Measurements from ENCODE around the gene WDR1.

WDR1 gene

DNA sequence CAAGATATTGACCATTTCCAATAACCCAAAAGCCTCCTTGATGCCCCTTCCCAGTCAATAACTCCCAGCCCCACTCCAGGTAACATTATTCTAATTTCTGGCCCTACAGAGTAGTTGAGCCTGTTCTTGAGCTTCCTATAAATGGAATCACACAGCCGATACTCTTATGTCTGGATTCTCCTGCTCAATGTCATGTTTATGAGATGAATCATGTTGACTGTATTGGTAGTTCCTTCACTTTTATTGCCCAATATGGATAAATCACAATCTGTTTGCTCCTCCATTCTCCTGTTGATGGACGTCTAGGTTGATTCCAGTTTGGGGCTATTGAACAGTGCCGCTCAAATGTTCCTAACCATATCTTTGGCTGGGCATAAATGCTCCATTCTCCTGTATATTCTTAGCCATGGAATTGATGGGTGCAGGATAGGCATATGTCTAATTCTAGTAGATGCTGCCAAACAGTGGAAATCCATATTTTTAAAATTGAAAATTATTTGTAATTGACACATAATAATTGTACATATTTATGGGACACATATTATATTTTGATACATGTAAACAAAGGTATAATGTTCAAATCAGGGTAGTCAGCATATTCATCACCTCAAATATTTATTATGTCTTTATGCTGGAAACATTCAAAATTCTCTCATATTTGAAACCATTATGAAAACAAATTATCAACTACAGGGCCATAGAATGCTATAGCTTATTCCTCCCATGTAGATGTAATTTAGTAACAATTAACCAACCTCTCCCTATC lies 54.8 kb downstream of the WDR1 start:
- DNase-seq (ENCODE audit: low read depth, low spot score) = no peak
- Histone ChIP-seq H3K4me3 (no peak overlapping the region), H3K27ac (no peak overlapping the region), H3K9ac (ENCODE audit: insufficient read length) (no peak overlapping the region), H3K36me3 (ENCODE audit: insufficient read depth, low read length) (no peaks in the 10 kb centered on the region), H3K9me3 (ENCODE audit: low read depth, low read length) (no peaks in the 10 kb centered on the region)
- TF ChIP-seq POLR2AphosphoS5 (IDR thresholded peaks at IDR 0.05; ENCODE audit: borderline replicate concordance, low read depth, low read length) (no peak), FOXP2 (optimal IDR thresholded peaks at IDR 0.05; ENCODE audit: control extremely low read depth, extremely low read length, insufficient read depth) (no peak), EZH2 (IDR thresholded peaks at IDR 0.05) (no peak)

DNA sequence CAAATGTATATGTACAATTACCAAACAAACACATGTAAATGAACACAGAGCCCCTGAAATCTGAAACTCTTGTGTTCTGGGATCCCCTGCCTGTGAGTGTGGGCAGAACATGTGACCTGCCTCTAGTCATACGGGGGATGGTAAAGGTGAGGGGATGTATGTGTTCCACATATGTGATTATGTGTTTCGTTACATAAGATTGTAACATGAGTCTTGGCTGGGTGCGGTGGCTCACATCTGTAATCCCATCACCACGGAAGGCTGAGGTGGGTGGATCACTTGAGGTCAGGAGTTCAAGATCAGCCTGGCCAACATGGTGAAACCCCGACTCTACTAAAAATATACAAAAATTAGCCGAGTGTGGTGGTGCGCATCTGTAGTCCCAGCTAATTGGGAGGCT lies 58.2 kb downstream of the WDR1 start:
- Histone ChIP-seq H3K27ac (no peak overlapping the region), H3K36me3 (ENCODE audit: insufficient read depth, low read length) (no peaks in the 10 kb centered on the region), H3K4me3 (no peak overlapping the region), H3K9me3 (ENCODE audit: low read depth, low read length) (no peaks in the 10 kb centered on the region), H3K9ac (ENCODE audit: insufficient read length) (no peak overlapping the region)
- TF ChIP-seq POLR2AphosphoS5 (IDR thresholded peaks at IDR 0.05; ENCODE audit: borderline replicate concordance, low read depth, low read length) = no peak
- no peak for TF ChIP-seq FOXP2 (optimal IDR thresholded peaks at IDR 0.05; ENCODE audit: control extremely low read depth, extremely low read length, insufficient read depth)
- no peak for TF ChIP-seq EZH2 (IDR thresholded peaks at IDR 0.05)
- no peak for DNase-seq (ENCODE audit: low read depth, low spot score)

DNA sequence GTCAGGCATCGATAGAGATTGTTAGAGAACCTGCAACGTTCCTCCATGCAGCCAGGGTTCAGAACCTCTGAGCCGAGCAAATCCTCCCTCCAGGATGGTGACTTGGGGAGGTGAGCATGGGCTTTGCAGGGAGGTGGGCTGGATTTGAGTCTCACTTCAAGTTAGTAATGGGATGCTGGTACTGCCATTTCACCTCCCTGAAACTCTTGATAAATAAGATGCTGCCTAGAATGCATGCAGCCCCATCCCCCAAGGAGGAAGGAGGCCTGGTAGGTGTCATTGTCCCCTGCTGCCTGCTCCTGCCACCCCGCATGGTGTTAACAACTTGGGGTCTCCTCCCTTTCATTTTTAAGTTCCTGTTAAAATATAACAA lies 59.6 kb downstream of the WDR1 start:
- H3K36me3 ChIP-seq (ENCODE audit: insufficient read depth, low read length) = no peaks in the 10 kb centered on the region
- no peak overlapping the region for H3K27ac ChIP-seq
- H3K9me3 ChIP-seq (ENCODE audit: low read depth, low read length) = no peaks in the 10 kb centered on the region
- no peak overlapping the region for H3K4me3 ChIP-seq
- TF ChIP-seq FOXP2 (optimal IDR thresholded peaks at IDR 0.05; ENCODE audit: control extremely low read depth, extremely low read length, insufficient read depth) (no peak), EZH2 (IDR thresholded peaks at IDR 0.05) (no peak), POLR2AphosphoS5 (IDR thresholded peaks at IDR 0.05; ENCODE audit: borderline replicate concordance, low read depth, low read length) (no peak)
- DNase-seq (ENCODE audit: low read depth, low spot score) = no peak
- H3K9ac ChIP-seq (ENCODE audit: insufficient read length) = no peak overlapping the region

DNA sequence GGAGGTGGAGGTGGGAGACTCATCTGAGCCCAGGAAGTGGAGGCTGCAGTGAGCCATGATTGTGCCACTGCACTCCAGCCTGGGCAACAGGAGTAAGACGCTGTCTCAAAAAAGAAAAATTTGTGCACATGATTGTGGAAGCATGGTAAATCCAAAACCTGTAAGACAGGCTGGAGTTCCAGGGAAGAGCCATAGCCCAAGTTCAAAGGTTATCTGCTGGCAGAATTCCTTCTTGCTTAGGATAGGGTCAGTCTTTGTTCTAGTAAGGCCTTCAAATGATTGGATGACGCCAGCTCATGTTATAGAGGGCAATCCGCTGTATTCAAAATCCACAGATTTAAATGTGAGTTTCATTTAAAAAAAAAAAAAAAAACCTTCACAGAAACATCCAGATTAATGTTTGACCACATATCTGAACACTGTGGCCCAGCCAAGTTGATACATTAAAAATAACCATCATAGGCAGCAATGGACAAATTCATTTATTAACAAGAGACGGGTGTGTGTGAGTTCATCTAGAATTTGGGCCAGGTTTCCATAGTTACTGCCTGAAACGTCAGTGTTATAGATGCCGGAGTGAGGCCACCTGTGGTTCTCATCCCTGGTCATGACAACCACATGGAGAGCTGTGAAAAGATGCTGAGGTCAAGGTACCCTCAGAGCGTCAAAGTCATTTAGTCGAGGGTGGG lies 60.1 kb downstream of the WDR1 start:
- Histone ChIP-seq H3K36me3 (ENCODE audit: insufficient read depth, low read length) (no peaks in the 10 kb centered on the region), H3K9me3 (ENCODE audit: low read depth, low read length) (no peaks in the 10 kb centered on the region), H3K27ac (no peak overlapping the region), H3K9ac (ENCODE audit: insufficient read length) (no peak overlapping the region), H3K4me3 (no peak overlapping the region)
- no peak for DNase-seq (ENCODE audit: low read depth, low spot score)
- TF ChIP-seq FOXP2 (optimal IDR thresholded peaks at IDR 0.05; ENCODE audit: control extremely low read depth, extremely low read length, insufficient read depth) (no peak), EZH2 (IDR thresholded peaks at IDR 0.05) (no peak), POLR2AphosphoS5 (IDR thresholded peaks at IDR 0.05; ENCODE audit: borderline replicate concordance, low read depth, low read length) (no peak)

DNA sequence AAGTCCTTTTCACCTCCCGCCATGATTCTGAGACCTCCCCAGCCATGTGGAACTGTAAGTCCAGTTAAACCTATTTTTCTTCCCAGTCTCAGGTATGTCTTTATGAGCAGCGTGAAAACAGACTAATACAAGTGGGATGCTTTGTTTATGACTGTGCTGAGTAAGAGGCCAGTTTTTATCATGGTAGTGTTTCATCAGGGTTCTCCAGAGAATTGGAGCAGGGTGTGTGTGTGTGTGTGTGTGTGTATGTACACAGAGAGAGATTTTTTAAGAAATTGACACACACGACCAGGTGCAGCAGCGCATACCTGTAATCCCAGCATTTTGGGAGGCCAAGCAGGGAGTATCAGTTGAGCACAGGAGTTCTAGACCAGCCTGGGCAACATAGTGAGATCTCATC lies 60.7 kb downstream of the WDR1 start:
- H3K9ac ChIP-seq (ENCODE audit: insufficient read length) = no peak overlapping the region
- no peak overlapping the region for H3K4me3 ChIP-seq
- H3K9me3 ChIP-seq (ENCODE audit: low read depth, low read length) = no peaks in the 10 kb centered on the region
- no peak for DNase-seq (ENCODE audit: low read depth, low spot score)
- TF ChIP-seq FOXP2 (optimal IDR thresholded peaks at IDR 0.05; ENCODE audit: control extremely low read depth, extremely low read length, insufficient read depth) (no peak), POLR2AphosphoS5 (IDR thresholded peaks at IDR 0.05; ENCODE audit: borderline replicate concordance, low read depth, low read length) (no peak), EZH2 (IDR thresholded peaks at IDR 0.05) (no peak)
- no peaks in the 10 kb centered on the region for H3K36me3 ChIP-seq (ENCODE audit: insufficient read depth, low read length)
- no peak overlapping the region for H3K27ac ChIP-seq

DNA sequence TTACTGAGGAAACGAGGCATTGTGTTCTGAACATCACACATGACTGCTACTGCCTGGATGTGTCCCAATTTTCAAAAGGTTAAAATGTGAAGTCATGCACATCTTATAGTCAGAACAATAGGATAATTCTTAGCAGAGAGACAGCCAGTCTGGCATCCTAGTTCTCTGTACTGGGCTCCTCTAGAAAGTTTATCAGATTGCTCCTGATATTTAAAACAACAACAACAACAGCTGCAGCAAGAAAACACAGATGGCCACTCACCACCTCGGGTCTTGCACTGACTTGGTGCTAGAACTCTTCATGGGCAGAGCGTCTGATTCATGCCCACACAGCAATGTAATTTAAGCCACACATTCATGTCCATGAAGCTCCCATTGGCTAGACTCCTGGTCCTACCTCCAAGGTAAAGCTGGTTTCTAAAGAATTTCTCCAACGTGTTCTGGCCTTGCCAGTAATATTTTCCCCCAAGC lies 62.0 kb downstream of the WDR1 start:
- Histone ChIP-seq H3K9me3 (ENCODE audit: low read depth, low read length) (no peaks in the 10 kb centered on the region), H3K27ac (no peak overlapping the region), H3K36me3 (ENCODE audit: insufficient read depth, low read length) (no peaks in the 10 kb centered on the region), H3K4me3 (no peak overlapping the region), H3K9ac (ENCODE audit: insufficient read length) (no peak overlapping the region)
- TF ChIP-seq FOXP2 (optimal IDR thresholded peaks at IDR 0.05; ENCODE audit: control extremely low read depth, extremely low read length, insufficient read depth) = no peak
- no peak for TF ChIP-seq POLR2AphosphoS5 (IDR thresholded peaks at IDR 0.05; ENCODE audit: borderline replicate concordance, low read depth, low read length)
- no peak for TF ChIP-seq EZH2 (IDR thresholded peaks at IDR 0.05)
- no peak for DNase-seq (ENCODE audit: low read depth, low spot score)

DNA sequence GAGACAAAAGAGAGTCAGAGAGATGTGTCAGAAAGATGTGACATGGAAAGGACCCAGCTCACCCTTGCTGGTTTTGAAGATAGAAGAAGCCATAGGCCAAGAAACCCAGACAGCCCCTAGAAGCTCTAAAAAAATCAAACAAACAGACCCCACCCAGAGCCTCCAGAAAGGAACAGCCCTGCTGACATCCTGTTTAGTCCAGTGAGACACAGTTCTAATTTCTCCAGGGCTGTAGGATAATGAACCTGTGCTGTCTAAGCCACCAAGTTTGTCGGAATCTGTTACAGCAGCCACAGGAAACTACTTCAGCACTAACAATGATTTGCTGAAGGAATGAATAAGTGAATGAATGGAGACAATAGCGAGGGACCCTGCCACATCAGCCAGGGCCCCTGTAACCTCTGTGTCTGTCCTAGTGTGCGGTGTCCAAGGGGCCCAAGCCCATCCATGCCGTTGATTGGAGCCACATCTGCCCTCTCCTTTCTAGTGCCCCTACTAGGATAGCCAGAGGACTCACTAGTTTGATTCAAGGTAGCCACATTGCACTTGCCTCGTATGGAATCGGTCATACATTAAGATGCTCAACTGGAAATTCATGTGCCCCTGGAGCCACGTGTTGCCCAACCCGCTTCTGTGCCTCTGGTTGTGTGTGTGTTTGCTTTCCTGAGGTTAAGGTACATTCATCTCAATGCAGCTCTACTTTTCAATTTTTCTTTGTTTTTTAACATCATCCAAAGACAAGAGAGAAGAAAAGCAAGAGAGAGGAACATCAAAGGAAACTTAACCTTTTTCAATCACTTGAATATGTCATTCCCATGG lies 62.8 kb downstream of the WDR1 start:
- Histone ChIP-seq H3K9ac (ENCODE audit: insufficient read length) (no peak overlapping the region), H3K4me3 (no peak overlapping the region), H3K27ac (no peak overlapping the region), H3K9me3 (ENCODE audit: low read depth, low read length) (no peaks in the 10 kb centered on the region), H3K36me3 (ENCODE audit: insufficient read depth, low read length) (no peaks in the 10 kb centered on the region)
- no peak for TF ChIP-seq EZH2 (IDR thresholded peaks at IDR 0.05)
- DNase-seq (ENCODE audit: low read depth, low spot score) = no peak

DNA sequence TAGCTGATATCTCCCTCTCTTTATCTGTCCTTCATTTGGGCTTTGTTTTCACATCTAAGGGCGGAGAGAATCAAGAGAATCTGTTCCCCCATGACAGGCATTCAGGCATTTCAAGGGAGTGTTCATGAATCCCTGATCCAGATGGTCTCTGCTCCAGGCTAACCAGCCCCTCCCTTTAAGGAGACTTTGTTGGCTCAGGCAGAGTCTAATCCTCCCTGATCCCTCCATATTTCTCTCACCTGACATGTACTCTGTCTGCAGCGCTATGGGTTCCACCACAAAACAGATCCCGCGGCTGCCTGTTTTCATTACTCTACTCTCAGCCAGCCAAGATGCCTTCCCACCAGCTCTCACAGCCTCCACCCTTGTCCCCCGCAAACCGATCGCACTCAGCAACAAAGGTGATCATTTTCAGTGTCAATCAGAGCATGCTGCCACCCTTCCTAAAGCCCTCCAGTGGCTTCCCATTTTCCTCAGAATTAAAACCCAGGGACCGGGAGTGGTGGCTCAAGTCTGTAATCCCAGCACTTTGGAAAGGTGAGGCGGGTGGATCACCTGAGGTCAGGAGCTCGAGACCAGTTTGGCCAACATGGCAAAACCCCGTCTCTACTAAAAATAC lies 65.0 kb downstream of the WDR1 start:
- H3K27ac ChIP-seq = no peak overlapping the region
- H3K4me3 ChIP-seq = no peak overlapping the region
- no peaks in the 10 kb centered on the region for H3K9me3 ChIP-seq (ENCODE audit: low read depth, low read length)
- TF ChIP-seq EZH2 (IDR thresholded peaks at IDR 0.05) (no peak), FOXP2 (optimal IDR thresholded peaks at IDR 0.05; ENCODE audit: control extremely low read depth, extremely low read length, insufficient read depth) (no peak), POLR2AphosphoS5 (IDR thresholded peaks at IDR 0.05; ENCODE audit: borderline replicate concordance, low read depth, low read length) (no peak)
- no peak overlapping the region for H3K9ac ChIP-seq (ENCODE audit: insufficient read length)
- no peak for DNase-seq (ENCODE audit: low read depth, low spot score)
- no peaks in the 10 kb centered on the region for H3K36me3 ChIP-seq (ENCODE audit: insufficient read depth, low read length)
